Measurements from ENCODE around the gene EDA2R. TPM values are rescaled to one million over a fixed set of nuclear protein-coding genes. Genes with fewer than 3 reads are reported as not detected.

The EDA2R gene
- total RNA-seq, 1 donor from 2014 or later = 0.43 TPM

DNA sequence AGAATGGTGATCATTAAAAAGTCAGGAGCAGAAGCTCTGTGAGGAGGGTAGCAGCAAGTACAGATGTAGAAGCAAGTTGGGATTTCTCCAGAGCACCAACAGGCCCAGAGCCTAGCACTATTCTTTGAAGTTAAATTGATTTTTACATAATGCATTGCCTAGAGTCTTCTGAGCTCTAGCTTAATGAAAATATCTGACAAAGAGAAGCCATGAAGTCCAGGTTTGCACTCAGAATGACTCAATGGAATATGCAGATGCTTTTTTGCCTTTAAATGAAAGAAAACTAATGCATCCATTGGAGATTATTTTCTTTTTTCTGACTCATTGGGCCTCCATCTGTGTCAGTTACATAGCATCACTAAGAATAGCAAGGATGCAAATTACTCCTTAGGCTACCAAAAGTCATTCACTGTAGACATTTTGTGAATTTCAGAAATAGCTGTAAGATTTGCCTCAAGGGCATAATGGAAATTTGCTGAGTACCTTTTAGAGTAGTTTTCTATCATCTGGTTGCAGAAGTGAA is 91.0 kb downstream of the EDA2R start:
- intact Hi-C loops (cut with DNase I) = no loop called here
- TF ChIP-seq, protein P1, sequence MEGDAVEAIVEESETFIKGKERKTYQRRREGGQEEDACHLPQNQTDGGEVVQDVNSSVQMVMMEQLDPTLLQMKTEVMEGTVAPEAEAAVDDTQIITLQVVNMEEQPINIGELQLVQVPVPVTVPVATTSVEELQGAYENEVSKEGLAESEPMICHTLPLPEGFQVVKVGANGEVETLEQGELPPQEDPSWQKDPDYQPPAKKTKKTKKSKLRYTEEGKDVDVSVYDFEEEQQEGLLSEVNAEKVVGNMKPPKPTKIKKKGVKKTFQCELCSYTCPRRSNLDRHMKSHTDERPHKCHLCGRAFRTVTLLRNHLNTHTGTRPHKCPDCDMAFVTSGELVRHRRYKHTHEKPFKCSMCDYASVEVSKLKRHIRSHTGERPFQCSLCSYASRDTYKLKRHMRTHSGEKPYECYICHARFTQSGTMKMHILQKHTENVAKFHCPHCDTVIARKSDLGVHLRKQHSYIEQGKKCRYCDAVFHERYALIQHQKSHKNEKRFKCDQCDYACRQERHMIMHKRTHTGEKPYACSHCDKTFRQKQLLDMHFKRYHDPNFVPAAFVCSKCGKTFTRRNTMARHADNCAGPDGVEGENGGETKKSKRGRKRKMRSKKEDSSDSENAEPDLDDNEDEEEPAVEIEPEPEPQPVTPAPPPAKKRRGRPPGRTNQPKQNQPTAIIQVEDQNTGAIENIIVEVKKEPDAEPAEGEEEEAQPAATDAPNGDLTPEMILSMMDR (IDR thresholded peaks at IDR 0.05) = no peak

More for the DNA sequence above, 91.0 kb downstream of the EDA2R start:
- H3K9me3 ChIP-seq = no peaks in the 10 kb centered on the region
- H3K27me3 ChIP-seq = no peaks in the 10 kb centered on the region
- H3K4me3 ChIP-seq = no peak overlapping the region
- no peak overlapping the region for H3K27ac ChIP-seq
- H3K36me3 ChIP-seq = no peaks in the 10 kb centered on the region
- H3K4me1 ChIP-seq = no peaks in the 10 kb centered on the region
- DNase-seq (ENCODE audit: low spot score in 2 of 2) = no peak

All from ascending aorta (tissue), 2 donors.